H9 (cell line): Measurements from ENCODE around the gene DEDD2. TPM values are rescaled to one million over a fixed set of nuclear protein-coding genes. Genes with fewer than 3 reads are reported as not detected.

Source experiments
- DNase-seq: peaks from one replicate; pipeline ENCODE4 v3.0.0-alpha.2; 2017
- H2AFZ ChIP-seq: one replicate; pipeline ENCODE4 v1.6.1; 2013; ENCODE audit warnings: mild to moderate bottlenecking, low read length, control low read depth, moderate library complexity
- H2AK5ac ChIP-seq: 2 replicates; pipeline ENCODE4 v1.6.1; 2013; ENCODE audit warnings: low read length, control low read depth, mixed read lengths; ENCODE audit not compliant: insufficient read length
- H2BK120ac ChIP-seq: one replicate; pipeline ENCODE4 v1.6.1; 2013; ENCODE audit warnings: low read depth, mild to moderate bottlenecking, low read length, control low read depth, inconsistent platforms; ENCODE audit not compliant: poor library complexity, severe bottlenecking
- H2BK12ac ChIP-seq: 2 replicates; pipeline ENCODE4 v1.6.1; 2013; ENCODE audit warnings: low read length, control low read depth, mixed read lengths, low read depth; ENCODE audit not compliant: insufficient read length
- H2BK15ac ChIP-seq: 2 replicates; pipeline ENCODE4 v1.6.1; 2013; ENCODE audit warnings: low read depth, low read length, control low read depth
- H2BK20ac ChIP-seq: one replicate; pipeline ENCODE4 v1.6.1; 2013; ENCODE audit warnings: low read depth, mild to moderate bottlenecking, low read length, control low read depth, inconsistent platforms; ENCODE audit not compliant: poor library complexity, severe bottlenecking
- H2BK5ac ChIP-seq: 2 replicates; pipeline ENCODE4 v1.6.1; 2013; ENCODE audit warnings: low read length, control low read depth, mixed read lengths; ENCODE audit not compliant: insufficient read length
- H3K14ac ChIP-seq: 2 replicates; pipeline ENCODE4 v1.6.1; 2013; ENCODE audit warnings: low read length, control low read depth; ENCODE audit not compliant: insufficient read depth
- H3K18ac ChIP-seq: 2 replicates; pipeline ENCODE4 v1.6.1; 2013; ENCODE audit warnings: low read depth, mild to moderate bottlenecking, mixed read lengths, low read length, control low read depth; ENCODE audit not compliant: insufficient read length
- H3K23ac ChIP-seq: 2 replicates; pipeline ENCODE4 v1.6.1; 2013; ENCODE audit warnings: low read length, control low read depth, mixed read lengths, low read depth; ENCODE audit not compliant: insufficient read length
- H3K23me2 ChIP-seq: 2 replicates; pipeline ENCODE4 v1.6.1; 2013; ENCODE audit warnings: low read depth, mild to moderate bottlenecking, mixed read lengths, low read length, control low read depth; ENCODE audit not compliant: insufficient read length, poor library complexity, severe bottlenecking
- H3K27ac ChIP-seq: 2 replicates; pipeline ENCODE4 v1.5.1; 2013; ENCODE audit warnings: low read length, control low read depth, mixed read lengths, low read depth; ENCODE audit not compliant: insufficient read length
- H3K27me3 ChIP-seq: 2 replicates; pipeline ENCODE4 v1.6.1; 2013; ENCODE audit warnings: low read length, control low read depth, inconsistent platforms; ENCODE audit not compliant: insufficient read depth
- H3K4ac ChIP-seq: 2 replicates; pipeline ENCODE4 v1.6.1; 2013; ENCODE audit warnings: low read depth, mild to moderate bottlenecking, control low read depth, inconsistent platforms, low read length, moderate library complexity
- H3K4me1 ChIP-seq: 2 replicates; pipeline ENCODE4 v1.6.1; 2013; ENCODE audit warnings: low read length, control low read depth, inconsistent platforms; ENCODE audit not compliant: insufficient read depth
- H3K4me2 ChIP-seq: 2 replicates; pipeline ENCODE4 v1.6.1; 2013; ENCODE audit warnings: low read length, control low read depth, mixed read lengths; ENCODE audit not compliant: insufficient read length, insufficient read depth
- H3K56ac ChIP-seq: 2 replicates; pipeline ENCODE4 v1.6.1; 2013; ENCODE audit warnings: low read depth, mild to moderate bottlenecking, mixed read lengths, low read length, control low read depth; ENCODE audit not compliant: insufficient read length
- H3K79me1 ChIP-seq: 2 replicates; pipeline ENCODE4 v1.6.1; 2013; ENCODE audit warnings: low read depth, mild to moderate bottlenecking, moderate library complexity, low read length, control low read depth, inconsistent platforms; ENCODE audit not compliant: insufficient read depth, poor library complexity, severe bottlenecking
- H3K79me2 ChIP-seq: 2 replicates; pipeline ENCODE4 v1.6.1; 2013; ENCODE audit warnings: low read length, control low read depth, inconsistent platforms; ENCODE audit not compliant: insufficient read depth
- H3K9ac ChIP-seq: 2 replicates; pipeline ENCODE4 v1.6.1; 2013; ENCODE audit warnings: low read length, control low read depth, mixed read lengths; ENCODE audit not compliant: insufficient read length; ENCODE audit errors: extremely low read depth
- H3K9me3 ChIP-seq: one replicate; pipeline ENCODE4 v1.6.1; 2013; ENCODE audit warnings: low read depth, low read length, inconsistent platforms; ENCODE audit not compliant: control insufficient read depth
- H3T11ph ChIP-seq: one replicate; pipeline ENCODE4 v1.6.1; 2013; ENCODE audit warnings: mild to moderate bottlenecking, low read length, control low read depth, inconsistent platforms
- H4K20me1 ChIP-seq: one replicate; pipeline ENCODE4 v1.6.1; 2013; ENCODE audit not compliant: control insufficient read depth, insufficient read length, insufficient read depth
- H4K5ac ChIP-seq: 2 replicates; pipeline ENCODE4 v1.6.1; 2013; ENCODE audit warnings: low read depth, mild to moderate bottlenecking, mixed read lengths, low read length, control low read depth; ENCODE audit not compliant: insufficient read length
- H4K8ac ChIP-seq: replicated peaks from 2 replicates; pipeline ENCODE4 v1.6.1; 2013; ENCODE audit warnings: low read length, control low read depth, mixed read lengths, low read depth; ENCODE audit not compliant: insufficient read length
- H4K91ac ChIP-seq: 2 replicates; pipeline ENCODE4 v1.6.1; 2013; ENCODE audit warnings: low read depth, mild to moderate bottlenecking, moderate library complexity, mixed read lengths, low read length, control low read depth; ENCODE audit not compliant: insufficient read length
- H3K27ac Mint-ChIP-seq, 3 experiments: 2 replicates in 2 of 3; 3 replicates in 1 of 3; pipeline ENCODE4 v1.8.0; 2020 to 2021; ENCODE audit warnings: mixed read lengths in 3 of 3, mild to moderate bottlenecking in 1 of 3, moderate library complexity in 1 of 3
- H3K27me3 Mint-ChIP-seq: 2 replicates; pipeline ENCODE4 v1.8.0; 2021; ENCODE audit warnings: low read depth, mild to moderate bottlenecking, moderate library complexity, mixed read lengths
- H3K36me3 Mint-ChIP-seq, 3 experiments: 2 replicates in 2 of 3; 3 replicates in 1 of 3; pipeline ENCODE4 v1.8.0; 2020 to 2021; ENCODE audit warnings: low read depth in 3 of 3, mixed read lengths in 3 of 3; ENCODE audit not compliant: insufficient read depth in 1 of 3
- H3K4me1 Mint-ChIP-seq, 2 experiments: 2 replicates each; pipeline ENCODE4 v1.8.0; 2020; ENCODE audit warnings: mixed read lengths in 2 of 2
- H3K4me3 Mint-ChIP-seq, 2 experiments: 2 replicates in 1 of 2; 3 replicates in 1 of 2; pipeline ENCODE4 v1.8.0; 2020 to 2021; ENCODE audit warnings: mild to moderate bottlenecking in 2 of 2, mixed read lengths in 2 of 2, moderate library complexity in 1 of 2
- H3K9me3 Mint-ChIP-seq, 2 experiments: 2 replicates in 1 of 2; 3 replicates in 1 of 2; pipeline ENCODE4 v1.8.0; 2020; ENCODE audit warnings: mild to moderate bottlenecking in 2 of 2, mixed read lengths in 2 of 2, moderate library complexity in 1 of 2
- CTCF ChIP-seq: fragments of 200-600 bp; sonication (generic); conservative IDR thresholded peaks from 3 replicates; pipeline ENCODE4 v1.8.0; 2021; ENCODE audit warnings: antibody characterized with exemption, mild to moderate bottlenecking
- WGBS: extraction: QIAGEN DNeasy Blood & Tissue Kit; methylation state at CpG from one replicate; pipeline ENCODE4 v1.1.7; 2013; ENCODE audit warnings: missing lambda C conversion rate, low lambda C conversion rate, mixed read lengths; ENCODE audit not compliant: insufficient read length; ENCODE audit errors: extremely low coverage; 5-methylcytosine and 5-hydroxymethylcytosine counted together
- total RNA-seq: library from RNA; stranded (reverse); gene quantifications from 2 replicates; pipeline ENCODE4 v1.2.1, GENCODE V29; 2021

DEDD2 gene
- total RNA-seq, 1 experiment from 2014 or later: 32.3 TPM

GRCh38 chr19:42233106-42233505 lies 15.6 kb upstream of the DEDD2 start:
- no peak overlapping the region for H3K18ac ChIP-seq
- H3K27ac ChIP-seq: no peak overlapping the region
- H3K4me1 ChIP-seq: no peaks in the 10 kb centered on the region
- H3K56ac ChIP-seq: no peak overlapping the region
- no peak overlapping the region for H3K14ac ChIP-seq
- H3T11ph ChIP-seq: no peak overlapping the region
- no peak overlapping the region for H3K9ac ChIP-seq
- H2AFZ ChIP-seq: no peak overlapping the region
- no peak overlapping the region for H2BK5ac ChIP-seq
- H3K79me1 ChIP-seq: no peaks in the 10 kb centered on the region
- Mint-ChIP-seq H3K9me3 (no peaks in the 10 kb centered on the region), H3K4me3 (no peak overlapping the region), H3K36me3 (peaks cover 44 to 83% (median 82%) of the 10 kb centered on the region in 3 experiments), H3K4me1 (peaks cover 0 to 6% of the 10 kb centered on the region in 2 experiments; a peak in 1 of 4 replicates), H3K27ac (no peak overlapping the region), H3K27me3 (no peaks in the 10 kb centered on the region; the same call in 1 of the 2 replicates)
- no peak overlapping the region for H4K5ac ChIP-seq
- H2BK15ac ChIP-seq: no peak overlapping the region
- H2BK20ac ChIP-seq: no peak overlapping the region
- no peaks in the 10 kb centered on the region for H3K9me3 ChIP-seq
- H3K23ac ChIP-seq: no peak overlapping the region
- H4K91ac ChIP-seq: no peak overlapping the region
- no peaks in the 10 kb centered on the region for H4K20me1 ChIP-seq
- H2BK120ac ChIP-seq: no peak overlapping the region
- no peak overlapping the region for H3K4ac ChIP-seq
- no peak overlapping the region for H2AK5ac ChIP-seq
- DNase-seq: no peak
- WGBS: no CpG with 5 or more reads among the region's 7 CpGs
- no peak overlapping the region for H3K4me2 ChIP-seq
- H3K23me2 ChIP-seq: no peaks in the 10 kb centered on the region
- no peak overlapping the region for H2BK12ac ChIP-seq
- H4K8ac ChIP-seq: no peak overlapping the region
- TF ChIP-seq CTCF: no peak
- H3K79me2 ChIP-seq: no peaks in the 10 kb centered on the region
- no peaks in the 10 kb centered on the region for H3K27me3 ChIP-seq
